GM19099 (cell line): Measurements from ENCODE around the gene KSR1.
A peak's percentile ranks its signal among the peaks of the same experiment; 100 is the strongest.

ENCODE experiments used
- POLR2A ChIP-seq: IDR thresholded peaks from 3 replicates; pipeline ENCODE4 v1.6.1; 2011; ENCODE audit warnings: low read depth; ENCODE audit not compliant: insufficient read length; ENCODE audit errors: extremely low read depth

KSR1 gene

GRCh38 chr17:27496437-27496943 is 40.2 kb downstream of the KSR1 start:
- TF ChIP-seq POLR2A = peak; percentile 54

- TF ChIP-seq POLR2A = no peak
Observed at GRCh38 chr17:27496971-27497370, 40.7 kb downstream of the KSR1 start.

- TF ChIP-seq POLR2A = no peak
Observed at GRCh38 chr17:27497696-27498095, 41.4 kb downstream of the KSR1 start.

- TF ChIP-seq POLR2A = no peak
Observed at GRCh38 chr17:27498615-27499309, 42.5 kb downstream of the KSR1 start.

GRCh38 chr17:27499451-27500265 is 43.4 kb downstream of the KSR1 start:
- no peak for TF ChIP-seq POLR2A

- no peak for TF ChIP-seq POLR2A
Observed at GRCh38 chr17:27502526-27503324, 46.5 kb downstream of the KSR1 start.

GRCh38 chr17:27503611-27504010 is 47.4 kb downstream of the KSR1 start:
- no peak for TF ChIP-seq POLR2A

- TF ChIP-seq POLR2A = no peak
Observed at GRCh38 chr17:27504188-27504995, 48.1 kb downstream of the KSR1 start.

GRCh38 chr17:27506348-27507218 is 50.3 kb downstream of the KSR1 start:
- TF ChIP-seq POLR2A = peak; percentile 34

- TF ChIP-seq POLR2A = no peak
Observed at GRCh38 chr17:27511168-27511883, 55.1 kb downstream of the KSR1 start.

- no peak for TF ChIP-seq POLR2A
Observed at GRCh38 chr17:27512031-27512430, 55.8 kb downstream of the KSR1 start.

- TF ChIP-seq POLR2A = no peak
Observed at GRCh38 chr17:27512511-27513346, 56.5 kb downstream of the KSR1 start.

GRCh38 chr17:27513849-27514248 is 57.6 kb downstream of the KSR1 start:
- TF ChIP-seq POLR2A = no peak
